ENCODE data around the gene TOR1A.

- TF ChIP-seq CTCF (conservative IDR thresholded peaks at IDR 0.05) (no peak), ZFX (IDR thresholded peaks at IDR 0.05) (no peak)
These were observed 12.5 kb upstream of the TOR1A start for GRCh38 chr9:129836311-129837007.

Measured in C4-2B (cell line).